ENCODE results near the gene ZNF398.

The ZNF398 gene

GRCh38 chr7:149195180-149196150, 48.2 kb downstream of the ZNF398 start, which contains the start of gene ZNF282 (continued):
- TF ChIP-seq PBX3 (CRISPR knock-in tag; IDR thresholded peaks at IDR 0.05) (no peak), ZNF175 (tag by site-specific recombination; IDR thresholded peaks at IDR 0.05) (no peak), KLF16 (tag by site-specific recombination; IDR thresholded peaks at IDR 0.05) (peak; percentile 91), WT1 (tag by site-specific recombination; IDR thresholded peaks at IDR 0.05) (peak; percentile 51), ZNF114 (tag by site-specific recombination; IDR thresholded peaks at IDR 0.05) (no peak), ZNF513 (tag by site-specific recombination; IDR thresholded peaks at IDR 0.05) (no peak), ZNF660 (tag by site-specific recombination; IDR thresholded peaks at IDR 0.05) (peak; percentile 79), ZFHX2 (tag by site-specific recombination; conservative IDR thresholded peaks at IDR 0.05) (peak; percentile 33), ZNF398 (tag by site-specific recombination; IDR thresholded peaks at IDR 0.05) (no peak; the same call in 1 of the 2 replicates), ZNF626 (tag by site-specific recombination; IDR thresholded peaks at IDR 0.05) (no peak), ZNF707 (tag by site-specific recombination; IDR thresholded peaks at IDR 0.05) (no peak), KLF9 (tag by site-specific recombination; IDR thresholded peaks at IDR 0.05; ENCODE audit: low read depth) (peak; percentile 84), ZBTB11 (tag by site-specific recombination; conservative IDR thresholded peaks at IDR 0.05; ENCODE audit: low read depth) (0 out of 2 replicates have a peak, but pooled peaks have one; percentile 35), ZNF10 (tag by site-specific recombination; IDR thresholded peaks at IDR 0.05) (0 out of 2 replicates have a peak, but pooled peaks have one; percentile 11), ZNF155 (tag by site-specific recombination; IDR thresholded peaks at IDR 0.05) (no peak), BCL11B (tag by site-specific recombination; IDR thresholded peaks at IDR 0.05; ENCODE audit: low read depth) (peak; percentile 33; the same call in 1 of the 2 replicates), PRDM6 (tag by site-specific recombination; IDR thresholded peaks at IDR 0.05) (no peak), ZNF488 (tag by site-specific recombination; IDR thresholded peaks at IDR 0.05) (no peak), ZNF2 (tag by site-specific recombination; IDR thresholded peaks at IDR 0.05) (peak; percentile 62; the same call in 1 of the 2 replicates), ZNF121 (tag by site-specific recombination; IDR thresholded peaks at IDR 0.05) (no peak), ZNF239 (tag by site-specific recombination; IDR thresholded peaks at IDR 0.05) (no peak), SALL2 (tag by site-specific recombination; IDR thresholded peaks at IDR 0.05; ENCODE audit: borderline replicate concordance) (no peak), ZNF16 (tag by site-specific recombination; IDR thresholded peaks at IDR 0.05; ENCODE audit: low read depth) (no peak), ZNF785 (tag by site-specific recombination; IDR thresholded peaks at IDR 0.05) (no peak), ZIC2 (tag by site-specific recombination; IDR thresholded peaks at IDR 0.05) (peak; percentile 95), ZNF23 (tag by site-specific recombination; IDR thresholded peaks at IDR 0.05; ENCODE audit: borderline replicate concordance) (no peak), ZFP41 (tag by site-specific recombination; IDR thresholded peaks at IDR 0.05; ENCODE audit: borderline replicate concordance) (no peak), ZNF837 (tag by site-specific recombination; IDR thresholded peaks at IDR 0.05) (no peak), ZNF621 (tag by site-specific recombination; IDR thresholded peaks at IDR 0.05) (no peak)

Measured in HEK293 (cell line).